ENCODE measurements around the gene BARHL2.

Gene BARHL2

GRCh38 chr1:90694846-90695245 lies 22.3 kb downstream of the BARHL2 start:
- DNase-seq (ENCODE audit: low read depth) = no peak
- no peak for TF ChIP-seq CTCF (conservative IDR thresholded peaks at IDR 0.05; ENCODE audit: low read depth, low read length)
- H3K4me3 ChIP-seq (ENCODE audit: low read length) = no peak overlapping the region

GRCh38 chr1:90687747-90688146 lies 29.4 kb downstream of the BARHL2 start:
- no peak for TF ChIP-seq CTCF (conservative IDR thresholded peaks at IDR 0.05; ENCODE audit: low read depth, low read length)
- DNase-seq (ENCODE audit: low read depth) = no peak
- H3K4me3 ChIP-seq (ENCODE audit: low read length) = no peak overlapping the region

- TF ChIP-seq CTCF (conservative IDR thresholded peaks at IDR 0.05; ENCODE audit: low read depth, low read length) = no peak
- no peak for DNase-seq (ENCODE audit: low read depth)
Measured at GRCh38 chr1:90675161-90675847, 41.8 kb downstream of the BARHL2 start.

GRCh38 chr1:90671741-90672140 lies 45.4 kb downstream of the BARHL2 start:
- no peak for TF ChIP-seq CTCF (conservative IDR thresholded peaks at IDR 0.05; ENCODE audit: low read depth, low read length)
- H3K4me3 ChIP-seq (ENCODE audit: low read length) = no peak overlapping the region
- no peak for DNase-seq (ENCODE audit: low read depth)

More at GRCh38 chr1:90675161-90675847, 41.8 kb downstream of the BARHL2 start:
- no peak overlapping the region for H3K4me3 ChIP-seq (ENCODE audit: low read length)

- no peak for DNase-seq (ENCODE audit: low read depth)
- H3K4me3 ChIP-seq (ENCODE audit: low read length) = no peak overlapping the region
Measured at GRCh38 chr1:90671251-90671650, 45.9 kb downstream of the BARHL2 start.

More at GRCh38 chr1:90671251-90671650, 45.9 kb downstream of the BARHL2 start:
- TF ChIP-seq CTCF (conservative IDR thresholded peaks at IDR 0.05; ENCODE audit: low read depth, low read length) = no peak

Data from retinal pigment epithelial cell (primary cell).